Panc1 (cell line): Measurements from ENCODE around the gene NPPB. TPM values are rescaled to one million over a fixed set of nuclear protein-coding genes. Genes with fewer than 3 reads are reported as not detected.

Source experiments
- ATAC-seq: fragments of 200-7000 bp; cut with Tn5 transposase; 2 replicates; pipeline ENCODE4 v1.9.1; 2020; ENCODE audit warnings: mild to moderate bottlenecking, moderate library complexity
- BruUV-seq: library from RNA; stranded (reverse); fragments of 400-500 nt; replicated peaks from 2 replicates; lab custom pipeline; 2021; lab: Mats Ljungman, UMichigan
- CTCF ChIA-PET: fragments of 300-600 bp; sonication (Branson Sonifier 250); formaldehyde crosslinking; loops from one replicate; lab custom pipeline; 2022; ENCODE audit warnings: antibody characterized with exemption; lab: Charles Lee
- POLR2A ChIA-PET: fragments of 300-600 bp; sonication (Branson Sonifier 250); formaldehyde crosslinking; loops from one replicate; lab custom pipeline; 2022; ENCODE audit warnings: antibody characterized with exemption; lab: Charles Lee
- DNase-seq: peaks from one replicate; pipeline ENCODE4 v3.0.0-alpha.2; 2010; ENCODE audit warnings: low read depth, low spot score
- H3K27ac ChIP-seq: 2 replicates; pipeline ENCODE4 v1.5.1; 2011; ENCODE audit warnings: mild to moderate bottlenecking, low read length, inconsistent platforms
- H3K27me3 ChIP-seq: fragments of 200-500 bp; sonication (Bioruptor generic); 2 replicates; pipeline ENCODE4 v1.6.0; 2014; ENCODE audit warnings: low read length, inconsistent platforms; ENCODE audit not compliant: control insufficient read depth, insufficient read depth
- H3K36me3 ChIP-seq: fragments of 200-500 bp; sonication (Bioruptor generic); 2 replicates; pipeline ENCODE4 v1.5.1; 2014; ENCODE audit warnings: inconsistent platforms, mild to moderate bottlenecking, low read length, moderate library complexity; ENCODE audit not compliant: control insufficient read depth, insufficient read depth
- H3K4me1 ChIP-seq: 2 replicates; pipeline ENCODE4 v1.5.1; 2011; ENCODE audit warnings: inconsistent platforms, mild to moderate bottlenecking, low read length, moderate library complexity; ENCODE audit not compliant: control insufficient read depth, insufficient read depth
- H3K4me3 ChIP-seq, 2 experiments: 2 replicates each; pipeline ENCODE4 v1.5.1; 2011 to 2012; ENCODE audit warnings: low read depth in 2 of 2, low read length in 2 of 2, mild to moderate bottlenecking in 2 of 2, inconsistent platforms in 1 of 2, moderate library complexity in 1 of 2
- H3K9me3 ChIP-seq: fragments of 200-500 bp; sonication (Bioruptor generic); 2 replicates; pipeline ENCODE4 v1.5.1; 2014; ENCODE audit warnings: low read depth, mild to moderate bottlenecking, inconsistent platforms, low read length, moderate library complexity; ENCODE audit not compliant: control insufficient read depth, insufficient read depth
- POLR2AphosphoS5 ChIP-seq: IDR thresholded peaks from 2 replicates; pipeline ENCODE4 v1.6.1; 2012; ENCODE audit warnings: mild to moderate bottlenecking, low read depth, low read length, moderate library complexity
- SIN3A ChIP-seq: IDR thresholded peaks from 2 replicates; pipeline ENCODE4 v1.6.1; 2012; ENCODE audit warnings: low read depth, mild to moderate bottlenecking, low read length, moderate library complexity, borderline replicate concordance; ENCODE audit not compliant: insufficient read depth
- TCF7L2 ChIP-seq: IDR thresholded peaks from 2 replicates; pipeline ENCODE4 v1.6.1; 2011; ENCODE audit warnings: mild to moderate bottlenecking, low read depth, low read length, inconsistent platforms
- in situ Hi-C: cut with HindIII; loops from 2 replicates; pipeline ENCODE4 v1.10.0; 2016; ENCODE audit warnings: low sequenced_read_pairs, low pct_unique_long_range_greater_than_20kb
- intact Hi-C: fragments of 100-400 bp; cut with micrococcal nuclease; formaldehyde crosslinking; loops from one replicate; pipeline ENCODE4 v1.10.0; 2022; ENCODE audit not compliant: unreplicated experiment
- total RNA-seq: library from RNA; stranded (reverse); gene quantifications from one replicate; pipeline ENCODE4 v1.2.1, GENCODE V29; 2021; ENCODE audit not compliant: unreplicated experiment
- TF ChIP-seq, protein P1 (sequence below): fragments of 450-650 bp; IDR thresholded peaks from 2 replicates; pipeline ENCODE4 v1.5.1; 2017; ENCODE audit warnings: mild to moderate bottlenecking
- TF ChIP-seq, protein P2 (sequence below), 2 experiments: IDR thresholded peaks; 2 replicates each; pipeline ENCODE4 v1.6.1; 2011 to 2012; ENCODE audit warnings: low read depth in 2 of 2, control low read depth in 1 of 2, low read length in 1 of 2, mild to moderate bottlenecking in 1 of 2, moderate library complexity in 1 of 2; ENCODE audit not compliant: insufficient read depth in 1 of 2

The NPPB gene
- total RNA-seq, 1 experiment from 2014 or later, result not detected

DNA sequence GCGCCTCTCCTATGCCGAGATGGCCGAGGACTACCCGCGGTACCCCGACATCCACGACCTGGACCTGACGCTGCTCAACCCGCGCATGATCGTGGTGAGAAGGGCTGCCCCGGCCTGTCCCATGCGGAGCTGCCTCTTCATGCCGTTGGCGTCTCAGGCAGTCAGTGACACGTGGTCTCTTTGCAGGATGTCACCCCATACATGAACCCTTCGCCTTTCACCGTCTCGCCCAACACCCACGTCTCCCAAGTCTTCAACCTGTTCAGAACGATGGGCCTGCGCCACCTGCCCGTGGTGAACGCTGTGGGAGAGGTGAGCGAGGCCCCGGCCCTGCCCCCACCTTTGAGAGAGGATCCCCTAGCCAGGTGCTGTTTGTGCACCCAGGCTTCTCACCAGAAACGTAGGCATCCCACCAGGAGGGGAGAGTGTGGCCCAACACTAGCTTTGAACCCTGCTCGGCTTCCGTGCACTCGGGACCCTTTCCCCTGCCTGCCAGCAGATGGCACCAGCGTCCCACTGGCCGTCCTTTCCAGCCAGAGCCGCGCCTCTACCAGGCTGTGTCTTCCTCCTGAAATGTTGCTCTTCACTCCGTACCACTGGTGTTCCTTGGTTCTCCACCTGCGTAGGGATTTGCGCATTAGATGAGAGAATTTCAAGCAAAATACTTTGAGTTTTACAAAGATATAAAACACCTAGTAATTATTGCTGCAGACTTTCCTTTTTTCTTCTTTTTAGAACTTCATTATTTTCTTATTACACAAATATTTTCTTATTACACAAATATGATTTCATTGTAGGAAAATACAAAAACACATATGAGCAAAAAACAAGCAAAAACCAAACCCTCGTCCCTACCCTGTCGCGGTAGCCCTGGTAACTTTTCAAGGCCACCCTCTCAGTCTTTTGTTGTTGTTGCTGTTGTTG lies 20.1 kb downstream of the NPPB start:
- peaks cover 14% of the 10 kb centered on the region for H3K36me3 ChIP-seq
- peak; percentile 51 for DNase-seq
- in situ Hi-C loops, result no loop called here

DNA sequence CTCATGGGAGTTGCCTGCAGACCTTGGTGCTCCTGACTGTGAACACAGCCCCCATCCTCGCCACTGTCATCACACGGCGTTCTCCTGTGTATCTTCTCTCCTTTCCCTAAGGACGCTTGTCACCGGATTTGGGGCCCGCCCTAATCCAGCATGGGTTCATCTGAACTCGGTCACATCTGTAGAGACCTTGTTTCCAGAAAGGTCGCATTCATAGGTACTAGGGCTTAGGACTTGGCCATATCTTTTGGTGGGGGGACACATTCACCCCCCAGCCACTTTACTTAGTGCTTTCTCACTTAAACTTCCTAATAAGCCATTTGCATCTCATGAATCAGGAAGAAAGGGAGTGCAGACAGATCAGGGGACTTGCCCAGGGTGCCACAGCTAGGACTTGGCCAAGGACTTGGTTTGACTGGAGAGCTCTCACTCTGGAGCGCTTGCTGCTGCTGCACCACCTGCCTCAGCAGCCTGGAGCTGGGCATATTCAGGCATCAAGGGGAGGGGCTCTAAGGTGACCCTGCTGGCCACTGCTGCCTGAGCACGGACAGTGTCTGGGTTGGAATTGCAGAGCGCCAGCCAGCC lies 20.9 kb downstream of the NPPB start:
- H3K4me1 ChIP-seq, result no peaks in the 10 kb centered on the region
- no peaks in the 10 kb centered on the region for H3K27me3 ChIP-seq
- H3K4me3 ChIP-seq, result no peak overlapping the region
- in situ Hi-C loops, result no loop called here
- H3K9me3 ChIP-seq, result no peaks in the 10 kb centered on the region
- H3K27ac ChIP-seq, result no peak overlapping the region
- TF ChIP-seq, protein P1, sequence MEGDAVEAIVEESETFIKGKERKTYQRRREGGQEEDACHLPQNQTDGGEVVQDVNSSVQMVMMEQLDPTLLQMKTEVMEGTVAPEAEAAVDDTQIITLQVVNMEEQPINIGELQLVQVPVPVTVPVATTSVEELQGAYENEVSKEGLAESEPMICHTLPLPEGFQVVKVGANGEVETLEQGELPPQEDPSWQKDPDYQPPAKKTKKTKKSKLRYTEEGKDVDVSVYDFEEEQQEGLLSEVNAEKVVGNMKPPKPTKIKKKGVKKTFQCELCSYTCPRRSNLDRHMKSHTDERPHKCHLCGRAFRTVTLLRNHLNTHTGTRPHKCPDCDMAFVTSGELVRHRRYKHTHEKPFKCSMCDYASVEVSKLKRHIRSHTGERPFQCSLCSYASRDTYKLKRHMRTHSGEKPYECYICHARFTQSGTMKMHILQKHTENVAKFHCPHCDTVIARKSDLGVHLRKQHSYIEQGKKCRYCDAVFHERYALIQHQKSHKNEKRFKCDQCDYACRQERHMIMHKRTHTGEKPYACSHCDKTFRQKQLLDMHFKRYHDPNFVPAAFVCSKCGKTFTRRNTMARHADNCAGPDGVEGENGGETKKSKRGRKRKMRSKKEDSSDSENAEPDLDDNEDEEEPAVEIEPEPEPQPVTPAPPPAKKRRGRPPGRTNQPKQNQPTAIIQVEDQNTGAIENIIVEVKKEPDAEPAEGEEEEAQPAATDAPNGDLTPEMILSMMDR, result no peak
- no peak for TF ChIP-seq POLR2AphosphoS5
- no peak for TF ChIP-seq SIN3A
- TF ChIP-seq TCF7L2, result no peak
- TF ChIP-seq, protein P2, sequence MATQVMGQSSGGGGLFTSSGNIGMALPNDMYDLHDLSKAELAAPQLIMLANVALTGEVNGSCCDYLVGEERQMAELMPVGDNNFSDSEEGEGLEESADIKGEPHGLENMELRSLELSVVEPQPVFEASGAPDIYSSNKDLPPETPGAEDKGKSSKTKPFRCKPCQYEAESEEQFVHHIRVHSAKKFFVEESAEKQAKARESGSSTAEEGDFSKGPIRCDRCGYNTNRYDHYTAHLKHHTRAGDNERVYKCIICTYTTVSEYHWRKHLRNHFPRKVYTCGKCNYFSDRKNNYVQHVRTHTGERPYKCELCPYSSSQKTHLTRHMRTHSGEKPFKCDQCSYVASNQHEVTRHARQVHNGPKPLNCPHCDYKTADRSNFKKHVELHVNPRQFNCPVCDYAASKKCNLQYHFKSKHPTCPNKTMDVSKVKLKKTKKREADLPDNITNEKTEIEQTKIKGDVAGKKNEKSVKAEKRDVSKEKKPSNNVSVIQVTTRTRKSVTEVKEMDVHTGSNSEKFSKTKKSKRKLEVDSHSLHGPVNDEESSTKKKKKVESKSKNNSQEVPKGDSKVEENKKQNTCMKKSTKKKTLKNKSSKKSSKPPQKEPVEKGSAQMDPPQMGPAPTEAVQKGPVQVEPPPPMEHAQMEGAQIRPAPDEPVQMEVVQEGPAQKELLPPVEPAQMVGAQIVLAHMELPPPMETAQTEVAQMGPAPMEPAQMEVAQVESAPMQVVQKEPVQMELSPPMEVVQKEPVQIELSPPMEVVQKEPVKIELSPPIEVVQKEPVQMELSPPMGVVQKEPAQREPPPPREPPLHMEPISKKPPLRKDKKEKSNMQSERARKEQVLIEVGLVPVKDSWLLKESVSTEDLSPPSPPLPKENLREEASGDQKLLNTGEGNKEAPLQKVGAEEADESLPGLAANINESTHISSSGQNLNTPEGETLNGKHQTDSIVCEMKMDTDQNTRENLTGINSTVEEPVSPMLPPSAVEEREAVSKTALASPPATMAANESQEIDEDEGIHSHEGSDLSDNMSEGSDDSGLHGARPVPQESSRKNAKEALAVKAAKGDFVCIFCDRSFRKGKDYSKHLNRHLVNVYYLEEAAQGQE (IDR thresholded peaks at IDR 0.05; ENCODE audit: insufficient read depth in 1 of 2, low read depth in 2 of 2, low read length in 1 of 2), result no peak
- no TSS peak for BruUV-seq
- H3K36me3 ChIP-seq, result peaks cover 14% of the 10 kb centered on the region
- ChIA-PET CTCF (interaction anchor here (0.6 to 1.2 kb wide), 4 partner anchors 12 to 70 kb away, joined by 3 to 6 read pairs (median 5); no protein-coding TSS in a partner anchor), POLR2A (interaction anchor here (1.7 kb wide), 1 partner anchor 70 kb away, joined by 5 read pairs; no protein-coding TSS in a partner anchor)
- ATAC-seq (peak; percentile 41), DNase-seq (no peak)
- intact Hi-C loops, result loop anchor here (2.0 kb wide), 1 partner anchor 55 kb away; no protein-coding TSS in a partner anchor

More for the DNA sequence above, 20.1 kb downstream of the NPPB start:
- Histone ChIP-seq H3K4me3 (no peak overlapping the region), H3K27me3 (no peaks in the 10 kb centered on the region), H3K9me3 (no peaks in the 10 kb centered on the region), H3K27ac (no peak overlapping the region), H3K4me1 (no peaks in the 10 kb centered on the region)
- intact Hi-C loops, result loop anchor here (2.0 kb wide), 1 partner anchor 54 kb away; no protein-coding TSS in a partner anchor
- peak; percentile 93 for ATAC-seq
- 0 out of 2 replicates have a peak, but pooled peaks have one; percentile 42 for TF ChIP-seq POLR2AphosphoS5
- TF ChIP-seq, protein P2 (IDR thresholded peaks at IDR 0.05; ENCODE audit: insufficient read depth in 1 of 2, low read depth in 2 of 2, low read length in 1 of 2), result peak in 1 of 2 experiments; percentile 51; a peak in 1 of 4 replicates
- TF ChIP-seq, protein P1, result peak; percentile 100
- no peak for TF ChIP-seq SIN3A
- CTCF ChIA-PET, result interaction anchor here (0.6 to 1.2 kb wide), 6 partner anchors 11 to 363 kb away, joined by 3 to 6 read pairs (median 5); no protein-coding TSS in a partner anchor
- no TSS peak for BruUV-seq
- POLR2A ChIA-PET, result interaction anchor here (0.6 kb wide), 1 partner anchor 71 kb away, joined by 3 read pairs; no protein-coding TSS in a partner anchor
